A549 (cell line): ENCODE data around the gene SWT1.
"Not testable (repeated sequence)": the region's sequence is repeated elsewhere in the genome, so short reads cannot be mapped to it uniquely, and the experiment has no call there.

Source experiments
- GATA3 ChIP-seq: IDR thresholded peaks from 2 replicates; pipeline ENCODE4 v1.6.1; 2012; ENCODE audit warnings: borderline replicate concordance
- HDAC2 ChIP-seq: fragments of 200-600 bp; sonication (generic); IDR thresholded peaks from 2 replicates; pipeline ENCODE4 v1.6.1; 2016
- NR3C1 ChIP-seq: fragments of >200 bp; sonication (Bioruptor Twin); formaldehyde crosslinking; IDR thresholded peaks from 3 replicates; pipeline ENCODE4 v1.6.1; 2017
- POLR2A ChIP-seq: IDR thresholded peaks from 2 replicates; pipeline ENCODE4 v1.6.1; 2012; ENCODE audit warnings: mild to moderate bottlenecking, low read length
- POLR2AphosphoS2 ChIP-seq: conservative IDR thresholded peaks from 2 replicates; pipeline ENCODE4 v1.6.1; 2012; ENCODE audit warnings: low read length, improper control_type of control experiment, inconsistent platforms
- TF ChIP-seq, protein P1 (sequence below): fragments of >200 bp; sonication (Bioruptor Twin); formaldehyde crosslinking; IDR thresholded peaks from 3 replicates; pipeline ENCODE4 v1.5.1; 2016
- TF ChIP-seq, protein P2 (sequence below): fragments of 150-350 bp; IDR thresholded peaks from 2 replicates; pipeline ENCODE4 v1.6.1; 2014; ENCODE audit warnings: low read depth, mild to moderate bottlenecking, low read length

- TF ChIP-seq, protein P1, sequence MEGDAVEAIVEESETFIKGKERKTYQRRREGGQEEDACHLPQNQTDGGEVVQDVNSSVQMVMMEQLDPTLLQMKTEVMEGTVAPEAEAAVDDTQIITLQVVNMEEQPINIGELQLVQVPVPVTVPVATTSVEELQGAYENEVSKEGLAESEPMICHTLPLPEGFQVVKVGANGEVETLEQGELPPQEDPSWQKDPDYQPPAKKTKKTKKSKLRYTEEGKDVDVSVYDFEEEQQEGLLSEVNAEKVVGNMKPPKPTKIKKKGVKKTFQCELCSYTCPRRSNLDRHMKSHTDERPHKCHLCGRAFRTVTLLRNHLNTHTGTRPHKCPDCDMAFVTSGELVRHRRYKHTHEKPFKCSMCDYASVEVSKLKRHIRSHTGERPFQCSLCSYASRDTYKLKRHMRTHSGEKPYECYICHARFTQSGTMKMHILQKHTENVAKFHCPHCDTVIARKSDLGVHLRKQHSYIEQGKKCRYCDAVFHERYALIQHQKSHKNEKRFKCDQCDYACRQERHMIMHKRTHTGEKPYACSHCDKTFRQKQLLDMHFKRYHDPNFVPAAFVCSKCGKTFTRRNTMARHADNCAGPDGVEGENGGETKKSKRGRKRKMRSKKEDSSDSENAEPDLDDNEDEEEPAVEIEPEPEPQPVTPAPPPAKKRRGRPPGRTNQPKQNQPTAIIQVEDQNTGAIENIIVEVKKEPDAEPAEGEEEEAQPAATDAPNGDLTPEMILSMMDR = not testable (repeated sequence)
- not testable (repeated sequence) for TF ChIP-seq NR3C1, HDAC2, GATA3, POLR2A, POLR2AphosphoS2
- TF ChIP-seq, protein P2, sequence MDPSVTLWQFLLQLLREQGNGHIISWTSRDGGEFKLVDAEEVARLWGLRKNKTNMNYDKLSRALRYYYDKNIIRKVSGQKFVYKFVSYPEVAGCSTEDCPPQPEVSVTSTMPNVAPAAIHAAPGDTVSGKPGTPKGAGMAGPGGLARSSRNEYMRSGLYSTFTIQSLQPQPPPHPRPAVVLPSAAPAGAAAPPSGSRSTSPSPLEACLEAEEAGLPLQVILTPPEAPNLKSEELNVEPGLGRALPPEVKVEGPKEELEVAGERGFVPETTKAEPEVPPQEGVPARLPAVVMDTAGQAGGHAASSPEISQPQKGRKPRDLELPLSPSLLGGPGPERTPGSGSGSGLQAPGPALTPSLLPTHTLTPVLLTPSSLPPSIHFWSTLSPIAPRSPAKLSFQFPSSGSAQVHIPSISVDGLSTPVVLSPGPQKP = not testable (repeated sequence)
Observed at GRCh38 chr1:185252404-185252803, 95.4 kb downstream of the SWT1 start.
